ENCODE measurements around the gene FERMT1. TPM values are rescaled to one million over a fixed set of nuclear protein-coding genes. Genes with fewer than 3 reads are reported as not detected.

FERMT1 gene
- total and polyA plus RNA-seq, 2 of the 4 experiments (the other 2 are of a cell fraction), result 1.8 to 2.3 TPM

GRCh38 chr20:6028818-6029217 is 94.0 kb downstream of the FERMT1 start:
- CTCF ChIA-PET, result no interaction called here
- ATAC-seq (ENCODE audit: low read depth), result no peak

More at GRCh38 chr20:6028818-6029217, 94.0 kb downstream of the FERMT1 start:
- peaks cover 19% of the 10 kb centered on the region for H3K36me3 ChIP-seq (ENCODE audit: control insufficient read depth, insufficient read depth, low read length)
- H4K8ac ChIP-seq (ENCODE audit: low read depth in 2 of 2, low read length in 2 of 2), result no peak overlapping the region
- peaks cover 12% of the 10 kb centered on the region; the same call in 1 of the 2 replicates for H4K20me1 ChIP-seq (ENCODE audit: insufficient read depth, low read length)
- no peak overlapping the region for H2BK120ac ChIP-seq (ENCODE audit: low read depth, low read length)
- no TSS peak for BruUV-seq (replicated peaks)
- no peak overlapping the region for H3K56ac ChIP-seq (ENCODE audit: extremely low read depth, insufficient read depth, low read length)
- no peak overlapping the region for H2BK15ac ChIP-seq (ENCODE audit: low read depth, low read length)
- H2AK9ac ChIP-seq (replicated peaks; ENCODE audit: low read depth, low read length, poor library complexity), result no peak overlapping the region
- H2BK5ac ChIP-seq (ENCODE audit: low read depth, low read length, poor library complexity, severe bottlenecking), result no peak overlapping the region
- H2BK20ac ChIP-seq (ENCODE audit: low read depth, low read length), result no peak overlapping the region
- no peak overlapping the region for H4K5ac ChIP-seq (ENCODE audit: low read depth, low read length)
- H3K4me3 ChIP-seq (ENCODE audit: insufficient read depth, low read depth, low read length), result no peak overlapping the region
- no peak overlapping the region for H4K91ac ChIP-seq (ENCODE audit: insufficient read depth, low read depth, low read length)
- POLR2A ChIA-PET (ENCODE audit: unreplicated experiment), result no interaction called here
- TF ChIP-seq CEBPB (IDR thresholded peaks at IDR 0.05; ENCODE audit: low read depth, low read length), result no peak
- TF ChIP-seq RCOR1 (IDR thresholded peaks at IDR 0.05; ENCODE audit: insufficient replicate concordance, low read length), result no peak
- no peak for TF ChIP-seq FOS (IDR thresholded peaks at IDR 0.05; ENCODE audit: low read depth, low read length)
- TF ChIP-seq CHD1 (IDR thresholded peaks at IDR 0.05; ENCODE audit: low read depth, low read length), result no peak
- no peak for TF ChIP-seq NFE2L2 (IDR thresholded peaks at IDR 0.05; ENCODE audit: low read depth, low read length)
- no peak for TF ChIP-seq BHLHE40 (IDR thresholded peaks at IDR 0.05; ENCODE audit: low read depth, low read length)
- TF ChIP-seq CTCF (conservative IDR thresholded peaks at IDR 0.05; ENCODE audit: low read depth, low read length), result no peak
- TF ChIP-seq ELK1 (IDR thresholded peaks at IDR 0.05; ENCODE audit: borderline replicate concordance, low read depth, low read length), result no peak
- no peak for TF ChIP-seq POLR2A (IDR thresholded peaks at IDR 0.05; ENCODE audit: low read depth, low read length)
- no peak for TF ChIP-seq RAD21 (IDR thresholded peaks at IDR 0.05; ENCODE audit: low read length)
- TF ChIP-seq USF2 (IDR thresholded peaks at IDR 0.05; ENCODE audit: low read depth, low read length), result no peak
- no peak for TF ChIP-seq MAFK (IDR thresholded peaks at IDR 0.05; ENCODE audit: low read depth, low read length)
- TF ChIP-seq MAZ (IDR thresholded peaks at IDR 0.05; ENCODE audit: borderline replicate concordance, low read depth, low read length), result no peak
- TF ChIP-seq SMC3 (IDR thresholded peaks at IDR 0.05; ENCODE audit: low read depth, low read length), result no peak
- TF ChIP-seq MXI1 (IDR thresholded peaks at IDR 0.05; ENCODE audit: borderline replicate concordance, low read depth, low read length), result no peak
- TF ChIP-seq RFX5 (IDR thresholded peaks at IDR 0.05; ENCODE audit: low read depth, low read length), result no peak
- H3K4me2 ChIP-seq (ENCODE audit: low read depth, low read length), result no peak overlapping the region
- H3K14ac ChIP-seq (replicated peaks; ENCODE audit: low read depth, low read length), result no peak overlapping the region
- H2AK5ac ChIP-seq (ENCODE audit: low read depth, low read length), result no peak overlapping the region
- intact Hi-C loops (cut with micrococcal nuclease), result no loop called here
- peaks cover 5% of the 10 kb centered on the region; the same call in 1 of the 2 replicates for H3K9me3 ChIP-seq (ENCODE audit: control insufficient read depth, insufficient read depth, low read length)
- no peaks in the 10 kb centered on the region for H3K4me1 ChIP-seq (ENCODE audit: control insufficient read depth, insufficient read depth, low read length)
- no peak overlapping the region for H3K27ac ChIP-seq (ENCODE audit: insufficient read depth, low read length)
- H3K23ac ChIP-seq (ENCODE audit: low read depth, low read length), result no peak overlapping the region
- no peaks in the 10 kb centered on the region for H3K27me3 ChIP-seq (ENCODE audit: control insufficient read depth, insufficient read depth, low read length)
- H3K9ac ChIP-seq (ENCODE audit: low read depth, low read length), result no peak overlapping the region
- in situ Hi-C loops (cut with MboI; ENCODE audit: low sequenced_read_pairs), result no loop called here
- DNase-seq, result no peak
- dilution Hi-C loops (cut with HindIII; ENCODE audit: low sequenced_read_pairs, unreplicated experiment), result no loop called here
- H3K18ac ChIP-seq (ENCODE audit: low read depth, low read length), result no peak overlapping the region
- peaks cover 12% of the 10 kb centered on the region; the same call in 1 of the 2 replicates for H3K9me1 ChIP-seq (ENCODE audit: insufficient read depth, low read length)
- H2AFZ ChIP-seq (replicated peaks; ENCODE audit: low read length, poor library complexity), result no peak overlapping the region
- H3K79me1 ChIP-seq (ENCODE audit: low read depth in 1 of 2, low read length in 2 of 2), result peaks cover 40 to 58% of the 10 kb centered on the region in 2 experiments
- no peak overlapping the region for H3K4ac ChIP-seq (ENCODE audit: low read depth, low read length)
